HG02870 (cell line): ENCODE measurements around the gene EEA1.

ENCODE experiments used
- ATAC-seq: cut with Tn5 transposase; IDR thresholded peaks from one replicate; pipeline ENCODE4 v1.9.1; 2021; ENCODE audit warnings: mild to moderate bottlenecking, moderate library complexity; ENCODE audit not compliant: unreplicated experiment

Gene EEA1

DNA sequence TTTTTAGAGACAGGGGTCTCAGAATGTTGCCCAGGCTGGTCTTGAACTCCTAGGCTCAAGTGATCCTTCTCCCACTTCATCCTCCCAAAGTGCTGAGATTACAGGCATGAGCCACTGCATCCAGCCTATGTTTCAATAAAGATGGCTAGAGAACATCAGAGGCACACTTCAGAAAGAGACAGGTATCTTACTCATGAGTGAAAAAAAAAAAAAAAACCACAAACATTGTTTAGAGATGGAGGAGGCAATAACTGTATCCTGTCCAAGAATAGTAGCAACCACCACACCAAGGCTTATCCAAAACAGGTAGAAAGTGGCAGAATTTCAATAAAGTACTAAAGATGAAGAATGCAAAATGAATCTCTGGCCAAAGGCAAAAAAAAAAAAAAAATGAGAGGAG, 30.3 kb downstream of the EEA1 start:
- no peak for ATAC-seq

DNA sequence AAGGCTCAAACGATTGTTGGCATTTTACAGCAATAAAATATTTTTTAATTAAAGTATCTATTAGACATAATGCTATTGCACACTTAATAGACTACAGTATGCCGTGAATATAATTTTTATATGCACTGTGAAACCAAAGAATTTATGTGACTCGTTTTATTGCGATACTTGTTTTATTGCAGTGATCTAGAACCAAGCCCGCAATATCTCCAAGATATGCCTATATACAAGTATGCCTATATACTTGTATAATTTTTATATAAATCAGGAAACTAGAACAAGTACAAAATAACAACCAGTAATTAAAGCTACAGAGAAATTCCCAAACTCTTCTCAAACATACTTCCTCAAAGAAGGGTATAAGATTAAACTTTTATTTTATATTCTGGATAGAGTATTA, 31.3 kb downstream of the EEA1 start:
- no peak for ATAC-seq

DNA sequence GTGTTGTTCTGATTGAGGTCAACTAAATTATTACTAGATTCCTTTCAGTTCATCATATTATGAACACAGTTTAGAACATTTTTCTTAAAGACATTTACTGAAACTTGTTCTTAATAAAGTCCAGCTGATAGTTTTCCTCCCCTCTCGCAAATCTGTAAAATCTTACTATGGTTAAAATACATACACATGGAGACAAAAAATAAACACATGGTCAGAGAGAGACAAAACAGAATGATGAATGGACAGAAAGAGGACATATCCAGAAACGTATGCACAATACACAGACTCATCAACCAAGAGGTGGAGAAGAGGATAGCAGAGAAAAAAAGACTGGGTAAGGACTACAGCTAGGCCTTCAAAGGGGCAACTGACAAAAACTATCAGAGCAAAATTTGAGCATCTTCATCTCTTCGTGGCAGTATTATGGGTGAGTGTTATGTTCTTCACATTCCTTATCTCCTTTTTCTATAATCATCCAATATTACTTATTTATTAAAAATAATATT, 38.4 kb downstream of the EEA1 start:
- ATAC-seq = no peak

DNA sequence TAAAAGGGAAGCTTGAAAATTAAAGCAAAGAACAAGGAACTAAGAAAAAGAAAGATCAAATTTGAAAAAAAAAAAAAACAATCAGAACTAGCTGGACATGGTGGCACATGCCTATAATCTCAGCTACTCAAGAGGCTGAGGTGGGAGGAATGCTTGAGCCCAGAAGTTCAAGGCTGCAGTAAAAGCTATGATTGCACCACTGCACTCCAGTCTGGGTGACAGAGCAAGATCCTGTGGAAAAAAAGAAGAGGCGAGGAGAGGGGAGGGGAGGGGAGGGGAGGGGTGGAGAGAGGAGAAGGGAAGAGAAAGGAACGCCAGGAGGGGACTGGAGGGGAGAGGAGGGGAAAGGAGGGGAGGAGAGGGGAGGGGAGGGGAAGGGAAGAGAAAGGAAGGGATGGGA, 43.0 kb downstream of the EEA1 start:
- ATAC-seq = no peak

DNA sequence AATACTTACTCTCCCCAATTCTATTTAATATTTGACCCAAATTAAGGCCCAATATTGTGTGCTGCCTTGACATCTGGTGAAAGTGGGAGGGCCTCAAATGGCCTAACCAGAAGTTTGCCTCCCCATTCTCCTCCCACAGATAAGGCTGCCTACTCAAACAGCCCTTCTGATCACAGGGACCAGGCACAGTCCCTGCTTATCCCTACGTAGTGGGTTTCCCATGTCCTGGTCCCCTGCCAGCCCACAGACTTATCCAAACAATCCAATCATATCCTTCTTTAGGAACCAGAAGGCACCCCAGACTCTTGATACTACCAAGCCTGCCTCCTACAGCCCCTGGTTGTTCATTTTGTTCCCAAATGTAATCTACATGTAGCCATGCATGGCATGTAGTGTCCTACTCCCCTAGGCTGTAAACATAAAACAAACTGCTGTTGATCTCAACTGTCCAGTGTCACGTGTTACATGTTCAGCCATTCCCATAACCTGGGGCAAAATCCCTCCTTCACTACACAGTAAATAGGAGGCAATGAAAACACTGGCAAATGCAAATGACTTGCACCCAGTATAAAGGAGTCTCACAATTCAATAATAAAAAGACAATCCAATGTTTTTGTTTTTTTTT, 49.3 kb downstream of the EEA1 start:
- no peak for ATAC-seq

DNA sequence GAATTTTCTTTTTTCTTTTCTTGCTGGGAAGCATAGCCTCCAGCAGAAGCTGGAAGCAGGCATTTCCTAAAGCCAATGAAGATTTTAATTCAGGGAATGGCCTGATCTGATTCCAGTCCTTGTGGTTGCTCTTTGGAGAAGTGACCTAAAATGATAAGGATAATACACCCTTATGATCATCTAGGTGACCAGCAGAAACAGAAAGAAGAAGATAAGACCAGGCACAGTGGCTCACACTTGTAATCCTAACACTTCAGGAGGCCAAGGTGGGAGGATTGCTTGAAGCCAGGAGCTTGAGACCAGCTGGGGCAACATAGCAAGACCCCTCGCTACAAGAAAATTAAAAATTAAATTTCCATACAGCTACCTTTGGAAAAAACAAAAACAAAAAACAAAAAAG, 51.2 kb downstream of the EEA1 start:
- ATAC-seq = no peak

DNA sequence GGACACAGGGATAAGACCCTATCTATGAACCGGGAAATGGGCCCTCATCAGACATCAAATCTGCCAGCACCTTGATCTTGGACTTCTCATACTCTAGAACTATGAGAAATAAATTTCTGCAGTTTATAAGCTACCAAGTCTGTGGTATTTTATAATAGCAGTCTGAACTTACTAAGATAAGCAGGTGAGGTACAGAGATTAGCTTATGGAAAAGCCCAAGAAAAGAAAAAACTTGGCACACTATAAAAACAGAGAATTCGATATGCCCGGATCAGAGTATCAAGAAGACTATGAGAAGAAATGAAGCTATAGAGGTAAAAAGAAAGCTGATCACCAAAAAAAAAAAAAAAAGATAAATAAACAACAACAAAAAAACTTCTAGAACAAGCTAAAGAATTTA, 52.6 kb downstream of the EEA1 start:
- no peak for ATAC-seq

DNA sequence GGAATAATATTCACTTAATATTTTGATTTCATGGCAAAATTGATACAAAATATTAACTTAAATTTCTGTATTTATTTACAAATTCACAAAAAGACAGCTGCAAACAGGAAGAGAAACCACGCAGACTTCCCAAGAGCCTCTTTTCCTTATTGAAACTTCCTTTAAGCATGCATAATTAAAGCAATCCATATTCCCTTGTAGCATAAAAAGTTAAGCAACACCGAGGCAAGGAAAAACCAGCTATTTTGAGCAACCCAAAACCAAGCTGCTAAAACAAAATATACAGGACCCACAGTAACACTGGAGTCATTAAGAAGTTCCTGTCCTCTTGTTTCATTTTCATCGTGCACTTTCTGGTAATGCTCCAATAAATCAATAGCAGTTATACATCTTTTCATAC, 58.0 kb downstream of the EEA1 start:
- ATAC-seq = no peak

DNA sequence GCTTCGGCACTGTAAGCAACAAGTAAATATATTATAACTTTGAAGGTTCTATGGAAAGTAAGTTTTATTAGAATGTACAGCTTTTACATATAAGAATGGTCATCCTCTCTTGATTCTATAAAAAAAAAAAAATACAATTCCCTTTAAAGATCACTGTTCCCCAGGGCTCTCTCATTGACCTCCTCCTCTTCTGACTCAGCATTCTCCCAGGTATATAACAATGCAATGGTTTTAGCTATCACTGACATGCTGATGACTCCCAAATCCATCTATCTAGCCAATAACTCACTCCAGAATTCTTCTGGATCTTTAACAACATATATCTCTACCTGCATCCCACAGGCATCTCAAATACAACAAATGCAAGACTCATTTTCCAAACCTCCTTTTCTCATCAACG, 62.7 kb downstream of the EEA1 start:
- ATAC-seq = no peak

DNA sequence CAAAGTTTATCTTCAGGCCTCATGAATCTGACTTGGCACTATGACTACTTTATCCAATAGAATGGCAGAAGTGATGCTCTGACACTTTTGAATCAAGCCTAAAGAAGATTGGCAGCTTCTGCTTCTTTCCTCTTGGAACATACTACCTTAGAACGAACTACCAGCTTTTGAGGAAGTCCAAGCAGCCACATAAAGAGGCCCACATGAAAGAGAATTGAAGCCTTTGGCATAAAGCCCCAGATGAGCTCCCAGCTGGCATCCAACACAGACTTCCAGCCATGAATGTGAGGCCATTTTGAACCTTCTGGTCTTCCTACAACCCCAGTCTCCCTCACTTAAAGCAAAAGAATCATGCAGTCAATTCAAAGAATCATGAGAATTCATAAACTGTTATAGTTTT, 65.8 kb downstream of the EEA1 start:
- ATAC-seq = no peak

DNA sequence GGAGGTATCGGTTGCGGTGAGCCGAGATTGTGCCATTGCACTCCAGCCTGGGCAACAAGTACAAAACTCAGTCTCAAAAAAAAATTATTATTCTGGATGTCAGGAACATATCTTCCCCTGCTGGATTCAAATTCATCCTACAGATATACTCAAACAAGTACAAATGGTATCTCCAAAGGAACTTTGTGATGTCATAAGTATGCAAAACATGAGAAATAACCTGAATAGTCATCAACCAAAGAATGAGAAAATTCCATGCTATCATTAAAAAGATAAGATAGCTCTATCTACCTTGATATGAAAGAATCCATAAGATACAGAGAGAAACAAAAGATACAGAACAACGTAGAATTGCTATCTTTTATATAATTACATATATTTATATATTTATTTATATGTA, 67.7 kb downstream of the EEA1 start:
- no peak for ATAC-seq

DNA sequence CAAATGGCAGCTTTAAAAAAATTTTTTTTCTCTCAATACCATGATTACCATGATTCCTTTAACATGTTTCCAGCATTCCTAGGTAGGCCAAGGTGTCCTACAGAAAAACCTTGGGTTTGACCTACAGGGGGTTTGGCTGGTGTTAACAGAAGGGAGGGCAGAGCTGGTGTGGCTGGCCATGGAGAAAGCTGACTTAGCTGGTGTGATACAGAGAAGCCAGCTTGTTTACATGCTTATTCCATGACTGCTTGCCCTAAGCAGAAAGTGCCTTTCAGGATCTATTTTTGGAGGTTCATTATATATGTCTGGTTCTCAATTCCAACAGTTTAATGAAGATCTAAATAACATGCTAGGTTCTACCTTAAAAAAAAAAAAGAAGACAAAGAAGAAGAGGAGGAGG, 68.6 kb downstream of the EEA1 start:
- ATAC-seq = no peak

DNA sequence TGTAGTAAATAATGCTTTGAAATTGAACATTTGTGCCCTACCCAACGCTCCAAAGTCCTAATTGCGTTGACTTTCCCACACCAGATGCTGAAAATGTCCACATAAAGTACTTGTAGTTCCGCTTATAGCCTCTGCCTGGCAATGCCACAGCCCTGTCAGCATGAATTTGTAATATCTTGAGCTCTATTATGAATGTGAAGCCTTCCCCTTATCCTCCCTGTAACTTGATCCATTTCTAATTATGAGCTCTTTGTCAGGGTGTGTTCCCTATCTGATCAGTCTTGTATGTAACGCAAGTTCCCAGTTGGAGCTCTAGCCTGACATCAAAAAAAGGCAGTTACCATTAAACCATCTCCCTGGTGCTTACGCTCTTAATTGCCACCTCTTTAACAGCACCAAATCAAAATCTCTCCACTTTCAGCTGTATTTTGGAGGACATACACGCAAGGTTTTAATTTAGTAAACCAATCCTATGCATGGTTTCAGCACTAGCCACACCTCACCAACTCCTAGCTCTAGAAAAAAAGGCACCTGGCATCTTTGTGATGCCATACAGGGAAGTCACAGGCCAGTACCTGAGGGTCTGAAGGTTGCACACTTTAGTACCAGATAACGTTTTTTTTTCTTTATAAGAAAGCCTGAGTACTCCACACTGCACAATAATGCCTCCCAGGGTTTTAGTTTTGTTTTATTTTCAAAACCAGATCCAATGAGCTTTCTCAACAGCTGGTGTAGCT, 69.3 kb downstream of the EEA1 start:
- ATAC-seq = no peak

DNA sequence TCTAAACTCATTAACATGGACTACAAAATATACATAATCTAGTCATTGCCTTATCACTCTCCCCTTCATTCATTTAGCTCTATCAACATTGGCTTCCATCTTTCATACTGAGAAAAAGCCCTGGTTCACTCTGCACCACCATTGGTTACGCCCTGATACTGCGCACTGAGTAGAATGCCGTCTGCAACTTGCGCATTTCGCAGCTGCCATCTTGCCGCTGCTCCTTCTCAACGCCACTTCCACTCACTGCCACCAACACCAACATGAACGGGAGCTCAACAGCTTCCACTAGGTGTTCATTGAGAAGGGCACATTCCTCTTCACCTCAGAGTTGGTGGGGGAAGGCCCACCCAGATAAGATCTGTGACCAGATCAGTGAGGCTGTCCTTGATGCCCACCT, 71.3 kb downstream of the EEA1 start:
- ATAC-seq = no peak

DNA sequence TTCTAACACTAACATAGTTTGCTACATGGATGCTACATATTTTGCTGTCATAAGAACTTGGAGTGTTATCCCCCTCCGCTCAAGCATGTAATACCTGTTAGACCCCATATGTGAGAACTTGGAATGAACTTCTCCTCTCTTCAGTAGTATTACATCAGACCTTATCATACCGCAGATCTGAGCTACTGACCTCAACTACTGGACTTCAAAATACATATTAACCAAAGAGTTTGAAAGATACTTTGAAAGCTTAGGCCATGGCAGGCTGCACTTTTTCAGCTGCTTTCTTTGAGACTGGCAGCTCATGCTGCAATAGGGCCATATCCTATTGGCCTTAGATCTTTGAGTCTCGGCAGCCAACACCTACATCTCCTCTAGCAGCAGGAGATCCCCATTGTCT, 74.8 kb downstream of the EEA1 start:
- no peak for ATAC-seq

DNA sequence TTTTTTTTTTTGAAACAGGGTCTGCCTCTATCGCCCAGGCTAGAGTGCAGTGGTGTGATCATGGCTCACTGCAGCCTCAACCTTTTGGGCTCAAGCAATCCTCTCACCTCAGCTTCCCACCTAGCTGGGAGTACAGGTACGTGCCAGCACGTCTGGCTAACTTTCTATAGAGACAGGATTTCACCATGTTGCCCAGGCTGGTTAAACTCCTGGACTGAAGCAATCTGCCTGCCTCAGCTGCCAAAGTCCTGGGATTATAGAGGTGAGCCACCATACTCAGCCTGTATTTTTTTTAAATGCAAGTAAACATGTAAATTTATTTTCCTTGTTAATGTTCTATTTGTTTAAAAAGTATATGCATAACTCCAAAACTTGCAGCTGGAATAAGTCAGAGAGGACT, 80.4 kb downstream of the EEA1 start:
- ATAC-seq = no peak

DNA sequence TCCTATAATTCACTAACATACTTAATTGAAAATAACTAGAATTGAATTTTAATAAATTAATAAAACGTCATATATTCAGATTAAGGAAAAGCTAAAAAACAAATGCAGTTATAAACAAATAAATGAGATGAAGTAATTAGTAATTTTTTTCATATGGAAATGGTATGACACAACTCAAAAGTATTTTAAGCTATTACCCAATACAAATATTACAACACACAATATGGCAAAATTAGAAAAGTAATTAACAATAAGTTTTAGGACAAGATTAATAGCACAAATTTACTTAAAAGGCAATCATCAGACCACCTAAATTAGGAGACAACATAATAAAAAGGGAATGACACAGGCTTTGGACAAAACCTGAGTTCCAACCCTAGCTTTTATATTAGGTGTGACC, 81.7 kb downstream of the EEA1 start:
- ATAC-seq = no peak

DNA sequence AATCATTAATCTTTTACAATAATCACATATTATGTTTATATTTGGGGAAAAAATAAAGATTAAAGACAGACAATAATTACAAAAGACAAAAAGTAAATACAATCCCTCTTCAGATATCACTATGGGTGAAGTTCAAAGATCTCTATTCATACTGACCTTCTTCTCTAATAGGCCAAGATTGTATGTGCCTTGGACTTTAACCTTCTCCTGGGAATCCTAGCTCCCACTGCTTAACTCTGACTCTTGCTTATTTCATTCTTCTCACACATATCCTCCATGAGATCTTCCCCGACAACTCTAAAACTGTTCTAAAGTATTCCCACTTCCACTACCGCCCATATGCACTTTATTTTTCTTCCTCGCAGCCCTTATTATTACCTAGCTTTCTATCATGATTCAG, 83.8 kb downstream of the EEA1 start:
- no peak for ATAC-seq

DNA sequence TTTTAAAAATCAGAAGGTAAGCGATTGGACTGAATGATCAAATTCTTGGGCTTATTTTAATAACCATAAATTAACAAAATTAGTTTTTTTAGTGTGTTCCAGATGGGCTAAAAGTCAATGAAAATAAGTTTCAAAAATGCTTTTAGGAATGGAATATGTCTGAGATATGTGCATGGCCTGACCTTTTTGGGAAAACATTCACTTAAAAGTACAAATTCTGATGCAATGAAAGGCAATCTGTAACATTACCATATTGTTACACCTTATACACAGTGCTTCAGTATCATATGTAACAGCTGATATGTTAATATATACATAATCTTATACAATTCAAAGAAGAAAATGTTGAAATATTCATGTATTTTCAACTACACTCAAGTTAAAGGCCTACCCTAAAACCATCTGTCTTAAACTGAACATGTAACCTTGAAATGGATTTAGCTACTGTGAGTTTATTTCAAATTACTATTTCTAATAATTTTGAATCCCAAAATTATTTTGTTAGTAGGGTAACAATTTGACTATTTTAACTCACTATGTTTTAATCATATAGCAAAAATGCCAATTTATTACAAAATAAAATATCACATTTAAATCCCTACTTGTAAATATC, 84.8 kb downstream of the EEA1 start:
- ATAC-seq = no peak

DNA sequence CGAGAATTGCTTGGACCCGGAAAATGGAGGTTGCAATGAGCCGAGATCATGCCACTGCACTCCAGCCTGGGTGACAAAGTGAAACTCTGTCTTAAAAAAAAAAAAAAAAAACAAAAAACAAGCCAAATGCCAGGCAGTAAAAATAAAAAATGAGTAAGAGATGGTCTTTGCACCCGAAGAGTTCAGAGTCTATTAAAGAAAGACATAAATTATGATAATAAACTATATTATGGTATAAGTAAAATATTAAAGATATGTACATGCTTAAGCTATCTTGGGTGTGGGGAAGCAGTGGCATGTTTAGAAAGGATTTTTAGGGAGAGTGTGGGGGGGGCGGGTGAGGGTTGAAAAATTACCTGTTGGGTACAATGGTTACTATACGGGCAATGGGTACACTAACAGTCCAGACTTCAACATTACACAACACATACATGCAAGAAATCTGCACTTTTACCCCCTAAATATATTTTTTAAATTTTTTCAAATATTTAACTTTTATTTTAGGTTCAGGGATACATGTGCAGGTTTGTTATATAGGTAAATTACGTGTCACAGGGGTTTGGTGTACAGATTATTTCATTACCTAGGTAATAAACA, 99.3 kb downstream of the EEA1 start:
- ATAC-seq = no peak

DNA sequence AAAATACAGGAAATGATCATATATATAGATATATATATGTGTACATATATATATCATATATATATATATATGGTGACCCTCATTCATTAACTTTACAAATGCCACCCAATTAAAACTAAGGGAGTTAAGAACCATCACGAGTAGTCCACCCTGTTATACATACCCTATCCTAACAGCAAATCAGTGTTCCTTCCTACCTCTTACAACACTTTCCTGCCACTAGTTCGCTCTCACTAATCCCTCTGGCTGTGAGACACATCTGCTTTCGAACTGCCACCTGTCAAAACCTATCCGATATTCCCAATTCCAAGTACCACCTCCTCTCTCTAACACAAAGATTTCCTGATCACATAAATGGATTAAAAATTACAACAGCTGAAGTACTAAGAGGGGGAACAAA, 100.5 kb downstream of the EEA1 start:
- ATAC-seq = no peak

DNA sequence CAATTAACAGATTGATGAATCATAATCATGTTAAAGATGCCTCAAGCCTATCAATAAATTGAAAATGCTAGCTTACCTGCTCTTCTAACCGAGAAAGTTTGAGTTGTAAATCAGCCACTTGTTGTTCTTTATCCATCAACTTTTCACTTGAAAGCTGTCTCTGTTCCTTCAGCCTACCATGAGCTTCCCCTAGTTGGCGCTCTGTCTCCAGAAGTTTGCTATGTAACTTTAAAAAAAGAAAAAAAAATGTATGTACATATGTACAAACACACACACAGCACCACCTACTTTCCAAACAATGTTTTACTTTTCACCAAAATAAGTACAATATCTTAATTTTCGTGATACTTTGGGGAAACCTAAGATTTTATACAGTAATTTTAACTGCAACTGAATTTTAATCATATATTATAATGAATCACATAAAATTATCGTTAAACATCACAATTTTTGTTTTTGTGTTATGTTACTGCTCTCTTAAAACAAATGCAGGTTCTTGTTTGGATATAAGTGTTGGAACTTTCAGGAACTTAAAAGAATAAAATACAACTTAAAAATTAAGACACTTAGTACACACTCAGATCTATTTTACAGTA, 101.2 kb downstream of the EEA1 start:
- ATAC-seq = no peak
